HT-29 (cell line): ENCODE results near the gene C1orf159. TPM values are rescaled to one million over a fixed set of nuclear protein-coding genes. Genes with fewer than 3 reads are reported as not detected.
A peak's percentile ranks its signal among the peaks of the same experiment; 100 is the strongest.
"Not testable (repeated sequence)": the region's sequence is repeated elsewhere in the genome, so short reads cannot be mapped to it uniquely, and the experiment has no call there.

Experiments
- DNase-seq: peaks from one replicate; pipeline ENCODE4 v3.0.0-alpha.2; 2015; ENCODE audit warnings: low spot score
- total RNA-seq: library from RNA; depleted of rRNA; stranded (reverse); fragments of >200 nt; shearing (Covaris generic); gene quantifications from 2 replicates; pipeline ENCODE4 v1.2.3, GENCODE V29; 2014

The C1orf159 gene
- total RNA-seq, 1 experiment from 2014 or later = 67.6 TPM

DNA sequence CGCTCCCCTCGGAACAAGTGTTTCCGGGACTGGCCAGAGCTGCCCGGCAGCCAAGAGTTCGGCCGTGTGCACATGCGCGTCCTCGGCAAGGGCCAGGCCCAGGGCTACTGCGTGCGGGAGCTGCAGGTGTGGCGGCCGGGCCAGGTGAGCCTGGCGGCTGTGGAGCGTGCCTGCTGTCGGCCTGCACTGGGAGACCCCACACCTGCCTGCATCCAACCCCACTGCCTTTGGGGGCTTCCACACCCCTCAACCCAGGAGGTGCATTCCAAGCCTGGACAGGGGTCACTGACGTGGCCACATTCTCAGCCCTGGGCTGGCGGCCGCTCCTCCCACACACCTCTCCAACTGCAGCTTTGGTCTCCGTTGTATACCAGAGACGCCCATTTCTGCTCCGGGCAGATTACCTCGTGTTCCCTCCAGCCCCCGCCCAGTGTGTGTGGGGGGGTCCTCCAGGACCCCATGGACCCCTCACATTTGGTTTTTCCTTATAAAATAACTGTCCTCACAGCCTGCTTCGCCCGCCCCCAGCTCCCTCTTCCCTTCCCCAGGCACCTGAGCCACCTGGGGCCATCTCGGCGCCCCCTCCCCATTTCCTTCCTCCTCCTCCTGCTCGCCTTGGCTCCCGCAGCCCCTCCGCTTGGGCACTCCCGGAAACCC, 47.9 kb downstream of the C1orf159 start:
- DNase-seq = peak; percentile 82

- DNase-seq = no peak
These were observed 48.5 kb downstream of the C1orf159 start for GRCh38 chr1:1067284-1067859.

GRCh38 chr1:1066403-1067283, 49.2 kb downstream of the C1orf159 start:
- no peak for DNase-seq

DNA sequence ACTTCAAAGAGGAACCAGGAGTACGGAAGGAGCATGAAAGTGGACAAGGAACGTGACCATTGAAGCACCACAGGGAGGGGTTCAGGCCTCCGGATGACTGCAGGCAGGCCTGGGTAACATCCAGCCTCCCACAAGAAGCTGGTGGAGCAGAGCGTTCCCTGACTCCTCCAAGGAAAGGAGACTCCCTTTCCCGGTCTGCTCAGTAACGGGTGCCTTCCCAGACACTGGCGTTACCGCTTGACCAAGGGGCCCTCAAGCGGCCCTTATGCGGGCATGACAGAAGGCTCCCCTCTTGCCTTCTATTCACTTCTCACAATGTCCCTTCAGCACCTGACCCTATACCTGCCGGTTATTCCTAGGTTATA, 50.0 kb downstream of the C1orf159 start:
- DNase-seq = not testable (repeated sequence)

DNA sequence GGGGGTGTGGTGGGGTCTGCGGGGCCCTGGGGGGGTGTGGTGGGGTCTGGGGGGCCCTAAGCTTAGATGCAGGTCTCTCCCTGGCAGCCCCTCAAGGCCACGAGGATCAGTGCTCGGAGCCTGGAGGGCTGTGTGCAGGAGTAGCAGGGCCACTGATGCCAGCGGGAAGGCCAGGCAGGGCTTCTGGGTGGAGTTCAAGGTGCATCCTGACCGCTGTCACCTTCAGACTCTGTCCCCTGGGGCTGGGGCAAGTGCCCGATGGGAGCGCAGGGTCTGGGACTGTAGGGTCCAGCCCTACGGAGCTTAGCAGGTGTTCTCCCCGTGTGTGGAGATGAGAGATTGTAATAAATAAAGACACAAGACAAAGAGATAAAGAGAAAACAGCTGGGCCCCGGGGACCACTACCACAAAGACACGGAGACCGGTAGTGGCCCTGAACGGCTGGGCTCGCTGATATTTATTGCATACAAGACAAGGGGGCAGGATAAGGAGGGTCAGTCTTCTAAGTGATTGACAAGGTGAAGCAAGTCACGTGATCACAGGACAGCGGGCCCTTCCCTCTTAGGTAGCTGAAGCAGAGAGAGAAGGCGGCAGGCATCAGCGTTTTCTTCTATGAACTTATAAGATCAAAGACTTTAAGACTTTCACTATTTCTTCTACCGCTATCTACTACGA, 50.5 kb downstream of the C1orf159 start:
- no peak for DNase-seq

GRCh38 chr1:1063945-1064831, 51.7 kb downstream of the C1orf159 start:
- peak; percentile 79 for DNase-seq

- no peak for DNase-seq
These were observed 52.5 kb downstream of the C1orf159 start for GRCh38 chr1:1063261-1063944.

DNA sequence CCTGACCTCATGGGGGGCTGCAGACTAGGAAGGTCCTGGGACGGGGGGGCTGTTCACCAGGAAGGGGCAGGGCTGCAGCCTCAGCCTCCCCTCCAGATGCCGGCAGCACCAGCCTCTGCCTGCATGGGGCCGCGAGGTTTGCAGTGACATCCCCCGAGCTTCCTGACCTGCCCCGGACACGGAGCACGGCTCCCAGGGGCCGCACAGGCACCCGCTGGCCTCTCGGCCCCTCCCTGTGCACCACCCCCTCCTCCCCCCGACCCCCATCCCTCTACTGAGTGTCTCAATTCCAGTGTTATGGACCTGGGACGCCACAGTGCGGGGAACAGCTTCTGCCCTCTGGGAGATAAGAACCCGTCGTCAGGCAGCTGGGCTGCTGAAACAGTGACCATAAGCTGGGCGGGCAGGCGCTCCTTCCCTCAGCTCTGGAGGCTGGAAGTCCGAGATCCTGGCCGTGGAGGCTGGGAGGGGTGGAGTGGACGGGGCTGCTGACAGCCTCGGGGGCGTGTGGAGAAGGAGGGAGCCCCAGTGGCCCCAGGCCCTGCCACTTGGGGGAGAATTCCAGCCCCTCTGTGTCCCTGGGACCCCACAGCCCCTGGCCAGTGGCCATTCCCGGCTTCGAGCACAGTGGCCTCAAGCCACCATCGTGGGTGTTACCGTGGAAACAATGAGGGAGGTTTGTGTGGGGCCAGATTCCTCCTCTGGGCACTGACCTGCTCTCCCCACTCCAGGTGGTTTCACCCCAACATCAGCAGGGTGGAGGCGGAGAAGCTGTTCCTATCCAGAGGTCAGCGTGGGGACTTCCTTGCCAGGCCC, 53.3 kb downstream of the C1orf159 start:
- DNase-seq = no peak

DNA sequence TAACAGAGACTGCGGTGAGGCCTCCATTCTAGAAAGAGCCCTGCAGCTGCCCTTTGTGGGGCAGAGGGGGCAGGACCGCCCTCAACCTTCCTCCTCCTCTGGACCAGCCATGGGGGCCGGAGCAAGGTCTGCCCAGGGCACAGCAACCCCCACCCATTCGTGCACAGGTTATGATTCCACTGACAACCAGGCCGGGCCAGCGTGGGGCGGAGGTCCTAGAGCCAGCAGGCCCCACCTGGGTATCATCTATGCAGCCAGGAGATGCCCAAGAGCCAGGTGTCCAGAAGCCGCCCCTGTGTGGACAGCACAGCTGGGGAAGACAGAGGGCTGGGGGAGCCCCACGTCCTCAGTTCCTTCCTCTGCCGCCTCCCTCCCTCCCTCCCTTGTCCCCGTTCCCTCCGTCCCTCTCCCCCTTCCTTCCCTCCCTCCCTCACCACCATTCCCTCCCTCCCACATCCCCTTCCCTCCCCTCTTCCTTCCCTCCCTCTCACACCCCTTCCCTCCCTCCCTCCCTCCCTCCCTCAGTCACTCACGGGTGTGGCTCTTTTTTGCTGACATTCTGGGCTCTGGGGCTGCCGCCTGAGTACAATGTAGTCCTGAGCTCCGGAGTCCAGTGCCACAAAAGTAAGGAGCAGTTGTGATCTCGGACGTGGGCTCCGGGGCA, 54.1 kb downstream of the C1orf159 start:
- DNase-seq = no peak

GRCh38 chr1:1060281-1061000, 55.4 kb downstream of the C1orf159 start:
- DNase-seq = no peak

DNA sequence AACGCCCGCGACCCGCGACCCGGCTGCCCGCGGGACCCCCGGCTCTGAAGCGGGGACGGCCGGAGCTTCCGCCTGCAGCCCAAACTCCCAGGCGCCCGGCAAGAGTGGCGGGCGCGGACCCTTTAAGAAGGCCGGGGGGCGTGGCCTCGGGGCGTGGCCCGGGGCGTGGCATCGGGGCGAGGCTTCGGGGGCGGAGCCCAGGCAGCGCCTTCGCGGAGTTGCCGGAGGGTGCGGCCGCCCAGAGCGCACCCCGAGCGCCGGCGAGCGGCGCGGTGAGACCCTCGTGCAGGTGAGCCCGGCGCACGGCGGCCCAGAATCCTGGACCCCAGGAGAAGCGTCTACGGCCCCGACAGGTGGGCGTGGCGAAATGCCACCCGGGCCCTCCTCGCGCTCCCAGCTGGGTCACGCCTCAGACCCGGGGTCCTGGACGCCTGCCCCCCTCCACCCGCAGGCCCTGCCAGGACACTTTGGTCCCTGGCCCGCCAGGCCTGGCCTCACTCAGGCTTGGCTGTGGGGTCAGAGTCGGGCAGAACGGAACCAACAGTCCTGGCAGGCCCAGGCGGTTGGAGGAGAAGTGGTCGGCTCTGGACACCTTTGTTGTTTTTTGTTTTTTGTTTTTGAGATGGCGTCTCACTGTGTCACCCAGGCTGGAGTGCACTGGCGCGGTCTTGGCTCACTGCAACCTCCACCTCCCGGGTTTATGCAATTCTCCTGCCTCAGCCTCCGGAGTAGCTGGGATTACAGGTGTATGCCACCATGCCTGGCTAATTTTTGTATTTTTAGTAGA, 56.2 kb downstream of the C1orf159 start:
- peak; percentile 83 for DNase-seq

DNA sequence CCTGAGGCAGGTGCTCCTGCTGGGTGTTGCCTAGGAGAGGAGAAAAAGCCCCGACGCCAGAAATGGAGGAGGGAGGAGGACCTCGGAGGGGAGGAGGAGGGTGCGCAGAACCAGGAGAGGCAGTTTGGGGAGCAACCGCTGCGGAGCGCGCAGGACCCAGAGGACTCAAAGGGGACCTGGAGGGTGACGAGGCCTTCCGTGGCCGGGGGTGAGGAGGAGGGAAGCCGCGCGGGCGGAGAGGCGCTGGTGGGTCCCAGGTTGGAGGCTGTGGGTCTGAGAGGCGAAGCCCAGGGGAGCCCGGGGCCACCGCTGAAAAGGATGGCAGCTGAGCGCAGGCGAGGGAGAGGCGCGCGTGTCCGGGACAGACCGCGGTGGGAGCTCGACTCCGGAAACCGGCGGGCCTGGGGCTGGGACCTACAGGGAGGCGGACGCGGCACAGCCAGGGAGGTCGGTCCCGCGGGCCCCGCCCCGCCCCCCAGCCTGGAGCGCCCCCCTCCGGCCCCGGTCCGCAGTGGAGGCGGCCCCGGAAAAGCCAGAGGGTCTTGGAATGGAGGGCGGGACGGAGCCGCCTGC, 56.9 kb downstream of the C1orf159 start:
- DNase-seq = no peak

GRCh38 chr1:1058088-1058905, 57.6 kb downstream of the C1orf159 start:
- DNase-seq = peak; percentile 73

GRCh38 chr1:1057769-1058087, 58.2 kb downstream of the C1orf159 start:
- DNase-seq = not testable (repeated sequence)

DNA sequence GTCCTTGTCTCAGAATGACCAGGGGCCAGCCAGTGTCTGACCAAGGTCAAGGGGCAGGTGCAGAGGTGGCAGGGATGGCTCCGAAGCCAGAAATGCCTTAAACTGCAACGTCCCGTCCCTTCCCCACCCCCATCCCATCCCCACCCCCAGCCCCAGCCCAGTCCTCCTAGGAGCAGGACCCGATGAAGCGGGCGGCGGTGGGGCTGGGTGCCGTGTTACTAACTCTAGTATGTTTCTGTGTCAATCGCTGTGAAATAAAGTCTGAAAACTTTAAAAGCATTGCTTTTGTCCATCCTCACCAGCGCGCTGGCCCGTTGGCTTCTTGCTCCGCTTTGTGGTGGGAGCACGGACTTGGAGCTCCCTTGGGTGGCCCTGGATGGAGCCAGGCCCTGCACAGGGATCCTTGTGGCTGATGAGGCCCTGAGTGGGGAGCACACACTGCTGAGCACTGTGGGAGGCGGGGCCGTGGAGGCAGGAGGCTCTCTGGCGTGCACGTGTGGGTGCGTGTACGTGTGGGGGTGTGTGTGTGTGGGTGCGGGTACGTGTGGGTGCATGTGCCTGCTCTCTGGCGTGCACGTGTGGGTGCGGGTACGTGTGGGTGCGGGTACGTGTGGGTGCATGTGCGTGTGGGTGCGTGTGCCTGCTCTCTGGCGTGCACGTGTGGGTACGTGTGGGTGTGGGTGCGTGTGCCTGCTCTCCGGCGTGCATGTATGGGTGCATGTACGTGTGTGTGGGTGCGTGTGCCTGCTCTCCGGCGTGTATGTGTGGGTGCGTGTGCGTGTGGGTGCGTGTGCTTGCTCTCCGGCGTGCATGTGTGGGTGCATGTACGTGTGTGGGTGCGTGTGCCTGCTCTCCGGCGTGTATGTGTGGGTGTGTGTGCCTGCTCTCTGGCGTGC, 59.8 kb downstream of the C1orf159 start:
- no peak for DNase-seq
